Activated T-helper 1 cell treated with anti-CD3 and anti-CD28 coated beads, Interleukin-12 subunit alpha, Interleukin-12 subunit beta, Interleukin-2, Interleukin-4 antibody, amounts not matched to agents 30 ng/mL and 10 ng/mL and 1 ng/mL, durations not matched to agents 14 hours and 24 hours and 36 hours (primary cell): ENCODE measurements around the gene OPRL1. TPM values are rescaled to one million over a fixed set of nuclear protein-coding genes. Genes with fewer than 3 reads are reported as not detected.

Experiments
- DNase-seq: peaks from one replicate; pipeline ENCODE4 v3.0.0; 2021; ENCODE audit warnings: low spot score
- H3K27ac Mint-ChIP-seq: one replicate; pipeline ENCODE4 v1.8.0; 2021; ENCODE audit warnings: mild to moderate bottlenecking, mixed read lengths
- H3K27me3 Mint-ChIP-seq: one replicate; pipeline ENCODE4 v1.8.0; 2022; ENCODE audit warnings: mild to moderate bottlenecking, moderate library complexity, mixed read lengths; ENCODE audit not compliant: insufficient read depth
- H3K36me3 Mint-ChIP-seq: one replicate; pipeline ENCODE4 v1.8.0; 2021; ENCODE audit warnings: low read depth, mixed read lengths
- H3K4me1 Mint-ChIP-seq: one replicate; pipeline ENCODE4 v1.8.0; 2021; ENCODE audit warnings: low read depth, mixed read lengths
- H3K4me3 Mint-ChIP-seq: one replicate; pipeline ENCODE4 v1.8.0; 2021; ENCODE audit warnings: mild to moderate bottlenecking, moderate library complexity, mixed read lengths
- H3K9me3 Mint-ChIP-seq: one replicate; pipeline ENCODE4 v1.8.0; 2021; ENCODE audit warnings: mixed read lengths
- intact Hi-C: fragments of 100-400 bp; cut with micrococcal nuclease; formaldehyde crosslinking; loops from one replicate; pipeline ENCODE4 v1.15.1; 2024
- total RNA-seq: library from RNA; stranded (reverse); gene quantifications from 2 replicates; pipeline ENCODE4 v1.2.3, GENCODE V29; 2022

The OPRL1 gene
- total RNA-seq, 1 donor from 2014 or later: 0.16 TPM

GRCh38 chr20:64149809-64150560 lies 70.1 kb downstream of the OPRL1 start:
- Mint-ChIP-seq H3K27ac (no peak overlapping the region), H3K4me3 (no peak overlapping the region), H3K27me3 (no peaks in the 10 kb centered on the region), H3K9me3 (peaks cover 4% of the 10 kb centered on the region), H3K36me3 (no peaks in the 10 kb centered on the region), H3K4me1 (no peaks in the 10 kb centered on the region)
- intact Hi-C loops: no loop called here
- DNase-seq: no peak

Other genes with a start within 250 kb of the OPRL1 start
- gene ZBTB46, start 248.8 kb upstream of the OPRL1 start, total RNA-seq: 1.1 and 1.2 TPM in 2 replicates
- not detected in 2 replicates for gene ABHD16B, start 218.6 kb upstream of the OPRL1 start, total RNA-seq
- 65.9 and 73.2 TPM in 2 replicates for gene TPD52L2, start 214.8 kb upstream of the OPRL1 start, total RNA-seq
- gene DNAJC5, start 185.0 kb upstream of the OPRL1 start, total RNA-seq: 47.5 and 48.2 TPM in 2 replicates
- gene UCKL1, start 123.7 kb upstream of the OPRL1 start, total RNA-seq: 48.7 and 49.3 TPM in 2 replicates
- gene ZNF512B, start 110.2 kb upstream of the OPRL1 start, total RNA-seq: 28.0 and 28.3 TPM in 2 replicates
- 29.4 and 34.9 TPM in 2 replicates for gene SAMD10, start 100.4 kb upstream of the OPRL1 start, total RNA-seq
- 82.3 and 83.6 TPM in 2 replicates for gene PRPF6, start 99.0 kb upstream of the OPRL1 start, total RNA-seq
- gene C20orf204, start 43.9 kb upstream of the OPRL1 start, total RNA-seq: 5.4 and 6.1 TPM in 2 replicates
- gene SOX18, start 30.4 kb upstream of the OPRL1 start, total RNA-seq: 1.3 TPM in 2 replicates
- gene TCEA2, start 16.9 kb upstream of the OPRL1 start, total RNA-seq: 33.8 TPM in 2 replicates
- 54.7 and 55.9 TPM in 2 replicates for gene RGS19, start 564 bp upstream of the OPRL1 start, total RNA-seq
- 0.31 and 0.39 TPM in 2 replicates for gene LKAAEAR1, start 4.3 kb downstream of the OPRL1 start, total RNA-seq
- not detected in 2 replicates for gene NPBWR2, start 27.5 kb downstream of the OPRL1 start, total RNA-seq
- gene MYT1, start 84.4 kb downstream of the OPRL1 start, total RNA-seq: not detected in 2 replicates
- 32.2 and 39.5 TPM in 2 replicates for gene PCMTD2, start 175.7 kb downstream of the OPRL1 start, total RNA-seq